Measurements from ENCODE around the gene NRN1L.

- TF ChIP-seq CTCF (conservative IDR thresholded peaks at IDR 0.05; ENCODE audit: low read depth, low read length): no peak
- TF ChIP-seq EZH2 (IDR thresholded peaks at IDR 0.05; ENCODE audit: borderline replicate concordance, low read depth, low read length, poor library complexity, severe bottlenecking): no peak
Measured at GRCh38 chr16:67881621-67882161, 3.0 kb upstream of the NRN1L start.
